ENCODE data around the gene ARHGEF4. TPM values are rescaled to one million over a fixed set of nuclear protein-coding genes. Genes with fewer than 3 reads are reported as not detected.
A peak's percentile ranks its signal among the peaks of the same experiment; 100 is the strongest.

The ARHGEF4 gene
- total RNA-seq (2014; rRNA removed; shearing (Covaris generic)) = 2.9 and 4.0 TPM in 2 replicates
- polyA plus RNA-seq (2015; cell fraction: cytosol; rRNA removed) = 3.1 and 3.7 TPM in 2 replicates
- polyA plus RNA-seq (2015; cell fraction: nucleus; rRNA removed) = 16.5 and 24.5 TPM in 2 replicates

GRCh38 chr2:130836501-130837174 is at the start of gene ARHGEF4:
TSS of gene ARHGEF4 (plus strand) at chr2:130836914. CDS start at chr2:130836954, 40 bp downstream.
- in situ Hi-C loops (cut with HindIII; ENCODE audit: low pct_unique_long_range_greater_than_20kb, low sequenced_read_pairs) = no loop called here
- peak; percentile 31 for DNase-seq (ENCODE audit: low read depth, low spot score)

GRCh38 chr2:130787841-130788240 is 48.9 kb upstream of the ARHGEF4 start:
- in situ Hi-C loops (cut with HindIII; ENCODE audit: low pct_unique_long_range_greater_than_20kb, low sequenced_read_pairs) = no loop called here
- no peak for DNase-seq (ENCODE audit: low read depth, low spot score)

GRCh38 chr2:130790312-130790711 is 46.4 kb upstream of the ARHGEF4 start:
- no peak for DNase-seq (ENCODE audit: low read depth, low spot score)
- in situ Hi-C loops (cut with HindIII; ENCODE audit: low pct_unique_long_range_greater_than_20kb, low sequenced_read_pairs) = no loop called here

GRCh38 chr2:130790804-130791616 is 45.7 kb upstream of the ARHGEF4 start:
- in situ Hi-C loops (cut with HindIII; ENCODE audit: low pct_unique_long_range_greater_than_20kb, low sequenced_read_pairs) = no loop called here
- no peak for DNase-seq (ENCODE audit: low read depth, low spot score)

- in situ Hi-C loops (cut with HindIII; ENCODE audit: low pct_unique_long_range_greater_than_20kb, low sequenced_read_pairs) = no loop called here
- DNase-seq (ENCODE audit: low read depth, low spot score) = peak; percentile 24
Observed at GRCh38 chr2:130791617-130791939, 45.1 kb upstream of the ARHGEF4 start.

GRCh38 chr2:130795431-130795830 is 41.3 kb upstream of the ARHGEF4 start:
- DNase-seq (ENCODE audit: low read depth, low spot score) = peak; percentile 16
- in situ Hi-C loops (cut with HindIII; ENCODE audit: low pct_unique_long_range_greater_than_20kb, low sequenced_read_pairs) = no loop called here

GRCh38 chr2:130796290-130796689 is 40.4 kb upstream of the ARHGEF4 start:
- in situ Hi-C loops (cut with HindIII; ENCODE audit: low pct_unique_long_range_greater_than_20kb, low sequenced_read_pairs) = no loop called here
- DNase-seq (ENCODE audit: low read depth, low spot score) = no peak

GRCh38 chr2:130797493-130798435 is 39.0 kb upstream of the ARHGEF4 start:
- in situ Hi-C loops (cut with HindIII; ENCODE audit: low pct_unique_long_range_greater_than_20kb, low sequenced_read_pairs) = no loop called here
- peak; percentile 87 for DNase-seq (ENCODE audit: low read depth, low spot score)

- in situ Hi-C loops (cut with HindIII; ENCODE audit: low pct_unique_long_range_greater_than_20kb, low sequenced_read_pairs) = no loop called here
- no peak for DNase-seq (ENCODE audit: low read depth, low spot score)
Observed at GRCh38 chr2:130798472-130799218, 38.1 kb upstream of the ARHGEF4 start.

- no peak for DNase-seq (ENCODE audit: low read depth, low spot score)
- in situ Hi-C loops (cut with HindIII; ENCODE audit: low pct_unique_long_range_greater_than_20kb, low sequenced_read_pairs) = no loop called here
Observed at GRCh38 chr2:130799295-130799694, 37.4 kb upstream of the ARHGEF4 start.

GRCh38 chr2:130805613-130806012 is 31.1 kb upstream of the ARHGEF4 start:
- in situ Hi-C loops (cut with HindIII; ENCODE audit: low pct_unique_long_range_greater_than_20kb, low sequenced_read_pairs) = no loop called here
- DNase-seq (ENCODE audit: low read depth, low spot score) = no peak

- no peak for DNase-seq (ENCODE audit: low read depth, low spot score)
- in situ Hi-C loops (cut with HindIII; ENCODE audit: low pct_unique_long_range_greater_than_20kb, low sequenced_read_pairs) = no loop called here
Observed at GRCh38 chr2:130806370-130806769, 30.3 kb upstream of the ARHGEF4 start.

- DNase-seq (ENCODE audit: low read depth, low spot score) = no peak
- in situ Hi-C loops (cut with HindIII; ENCODE audit: low pct_unique_long_range_greater_than_20kb, low sequenced_read_pairs) = no loop called here
Observed at GRCh38 chr2:130807659-130808385, 28.9 kb upstream of the ARHGEF4 start.

GRCh38 chr2:130808482-130809268 is 28.0 kb upstream of the ARHGEF4 start:
- in situ Hi-C loops (cut with HindIII; ENCODE audit: low pct_unique_long_range_greater_than_20kb, low sequenced_read_pairs) = no loop called here
- DNase-seq (ENCODE audit: low read depth, low spot score) = peak; percentile 32

GRCh38 chr2:130810490-130810889 is 26.2 kb upstream of the ARHGEF4 start:
- in situ Hi-C loops (cut with HindIII; ENCODE audit: low pct_unique_long_range_greater_than_20kb, low sequenced_read_pairs) = no loop called here
- DNase-seq (ENCODE audit: low read depth, low spot score) = no peak

- in situ Hi-C loops (cut with HindIII; ENCODE audit: low pct_unique_long_range_greater_than_20kb, low sequenced_read_pairs) = no loop called here
- no peak for DNase-seq (ENCODE audit: low read depth, low spot score)
Observed at GRCh38 chr2:130813722-130814121, 23.0 kb upstream of the ARHGEF4 start.
